Activated effector memory CD4-positive, alpha-beta T cell treated with Interleukin-2 at 50 U/mL for 16 hours (primary cell): ENCODE measurements around the gene PDGFC.

Experiments
- DNase-seq: peaks from one replicate; pipeline ENCODE4 v3.0.0-alpha.2; 2020

Gene PDGFC

GRCh38 chr4:156971676-156972378, at the start of gene PDGFC:
Gene PDGFC (minus strand): TSS chr4:156971799. CDS start chr4:156970903, 896 bp downstream.
- DNase-seq, result no peak

- DNase-seq, result no peak
These were observed 49.3 kb upstream of the PDGFC start for GRCh38 chr4:157020882-157021281.

- DNase-seq, result no peak
These were observed 47.4 kb upstream of the PDGFC start for GRCh38 chr4:157018920-157019490.

GRCh38 chr4:157014621-157015591, 43.3 kb upstream of the PDGFC start:
- DNase-seq, result no peak

GRCh38 chr4:157013656-157014055, 42.1 kb upstream of the PDGFC start:
- DNase-seq, result no peak

GRCh38 chr4:157012781-157013180, 41.2 kb upstream of the PDGFC start:
- no peak for DNase-seq

- no peak for DNase-seq
These were observed 40.7 kb upstream of the PDGFC start for GRCh38 chr4:157012296-157012695.

GRCh38 chr4:157010630-157011029, 39.0 kb upstream of the PDGFC start:
- DNase-seq, result no peak

- DNase-seq, result no peak
These were observed 34.2 kb upstream of the PDGFC start for GRCh38 chr4:157005831-157006230.

- no peak for DNase-seq
These were observed 33.6 kb upstream of the PDGFC start for GRCh38 chr4:157005193-157005592.

GRCh38 chr4:157004279-157005161, 32.9 kb upstream of the PDGFC start:
- DNase-seq, result no peak

- DNase-seq, result no peak
These were observed 27.5 kb upstream of the PDGFC start for GRCh38 chr4:156999175-156999517.

GRCh38 chr4:156998500-156999174, 27.0 kb upstream of the PDGFC start:
- DNase-seq, result no peak

GRCh38 chr4:156992943-156993342, 21.3 kb upstream of the PDGFC start:
- DNase-seq, result no peak

GRCh38 chr4:156991161-156991560, 19.6 kb upstream of the PDGFC start:
- no peak for DNase-seq

- DNase-seq, result no peak
These were observed 11.8 kb upstream of the PDGFC start for GRCh38 chr4:156983366-156983765.

- DNase-seq, result no peak
These were observed 9.7 kb upstream of the PDGFC start for GRCh38 chr4:156981262-156981769.

- no peak for DNase-seq
These were observed 6.0 kb upstream of the PDGFC start for GRCh38 chr4:156977435-156978160.

- DNase-seq, result no peak
These were observed 4.5 kb upstream of the PDGFC start for GRCh38 chr4:156976147-156976546.

- no peak for DNase-seq
These were observed 4.1 kb upstream of the PDGFC start for GRCh38 chr4:156975686-156976085.

- DNase-seq, result no peak
These were observed 2.7 kb upstream of the PDGFC start for GRCh38 chr4:156974264-156974663.
